Cardiac ventricle fibroblast (primary cell): Measurements from ENCODE around the gene TRAPPC2. TPM values are rescaled to one million over a fixed set of nuclear protein-coding genes. Genes with fewer than 3 reads are reported as not detected.

Experiments
- total RNA-seq: library from RNA; depleted of rRNA; stranded (reverse); fragments of >200 nt; gene quantifications from 2 replicates; pipeline ENCODE4 v1.2.3, GENCODE V29; 2015

Gene TRAPPC2
- total RNA-seq, result 5.0 and 6.1 TPM in 2 replicates

GRCh38 chrX:13734278-13735172, at the start of gene TRAPPC2, which contains the start of gene OFD1:
TSS of gene TRAPPC2 (minus strand) at chrX:13734620. CDS start at chrX:13719963, 14,657 bp downstream.
TSS of gene OFD1 (plus strand) at chrX:13734748. CDS start at chrX:13735072, 324 bp downstream.

GRCh38 chrX:13688958-13689740, 45.3 kb downstream of the TRAPPC2 start, which contains the start of gene RAB9A:
TSS of gene RAB9A (plus strand) at chrX:13689128. CDS start at chrX:13708747, 19,619 bp downstream.

Other genes with a start within 250 kb of the TRAPPC2 start
- not detected in 2 replicates for gene EGFL6, start 165.0 kb downstream of the TRAPPC2 start, total RNA-seq
- gene TCEANC, start 81.5 kb downstream of the TRAPPC2 start, total RNA-seq, result 1.8 and 1.9 TPM in 2 replicates
- gene RAB9A, start 45.5 kb downstream of the TRAPPC2 start, total RNA-seq, result 23.6 and 26.5 TPM in 2 replicates
- 4.6 and 4.9 TPM in 2 replicates for gene OFD1, start 128 bp upstream of the TRAPPC2 start, total RNA-seq
- 14.8 and 23.0 TPM in 2 replicates for gene GPM6B, start 82.5 kb upstream of the TRAPPC2 start, total RNA-seq